ENCODE results near the gene PTP4A1.

Gene PTP4A1

DNA sequence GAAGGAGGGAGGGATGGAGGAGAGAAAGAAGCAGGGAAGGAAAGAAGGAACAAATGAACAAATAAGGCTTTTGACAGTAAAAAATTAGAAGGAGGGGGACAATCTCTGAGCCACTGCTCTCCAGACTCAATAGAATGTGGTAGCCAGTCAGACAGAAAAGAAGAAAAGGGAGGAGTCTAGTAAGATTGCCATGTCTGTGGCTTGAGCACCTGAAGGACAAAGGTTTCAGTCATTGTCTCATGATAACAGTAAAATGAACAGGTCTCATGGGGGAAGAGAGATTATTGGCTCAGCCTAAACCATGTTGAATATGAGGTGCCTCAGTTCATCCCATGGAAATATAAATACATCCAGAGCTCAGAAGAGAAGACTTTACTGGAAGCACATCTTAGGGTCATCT lies 14.0 kb upstream of the PTP4A1 start:
- DNase-seq: no peak

DNA sequence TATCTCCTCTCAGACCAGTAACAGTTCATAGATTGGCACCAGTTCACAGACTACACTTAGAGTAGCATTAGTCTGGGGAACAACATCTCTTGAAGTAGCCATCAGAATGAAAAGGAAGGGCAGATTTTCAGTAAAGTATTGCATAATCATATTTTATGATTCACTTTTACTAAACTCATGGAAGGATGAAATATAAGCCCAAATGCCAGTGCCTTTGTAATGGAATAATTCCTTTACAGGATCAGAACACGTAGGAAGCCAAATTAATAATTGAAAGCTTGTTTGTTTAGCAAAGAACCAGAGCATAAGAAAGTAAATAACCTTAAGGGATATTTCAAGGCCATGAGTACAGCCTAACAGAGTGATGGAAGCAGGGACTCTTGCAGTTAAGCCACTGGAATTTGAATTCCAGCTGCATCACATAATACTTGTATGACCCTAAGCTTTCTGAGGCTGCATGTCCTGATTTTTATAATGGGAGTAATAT lies 11.4 kb upstream of the PTP4A1 start:
- no peak for DNase-seq

DNA sequence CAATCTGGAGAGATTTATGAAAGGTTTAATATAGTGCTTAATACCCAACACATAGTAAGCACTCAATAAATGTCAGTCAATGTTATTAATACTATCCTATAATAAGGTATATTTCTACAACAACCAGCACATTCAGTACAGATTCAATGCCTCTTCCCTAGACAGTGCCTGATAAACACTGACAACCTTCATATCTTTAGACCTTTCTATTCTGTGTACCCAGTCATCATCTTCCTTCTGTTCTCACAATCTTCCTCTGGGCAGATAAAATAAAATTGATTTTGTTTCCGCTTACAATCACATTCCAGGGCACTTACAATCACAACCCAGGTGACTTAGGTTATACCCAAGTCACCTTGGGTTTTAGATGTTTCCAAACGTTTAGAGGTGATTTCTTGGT lies 11.0 kb upstream of the PTP4A1 start:
- DNase-seq: no peak

GRCh38 chr6:63563235-63563634 lies 9.0 kb upstream of the PTP4A1 start:
- no peak for DNase-seq

GRCh38 chr6:63565058-63565726 lies 7.1 kb upstream of the PTP4A1 start:
- DNase-seq: no peak

DNA sequence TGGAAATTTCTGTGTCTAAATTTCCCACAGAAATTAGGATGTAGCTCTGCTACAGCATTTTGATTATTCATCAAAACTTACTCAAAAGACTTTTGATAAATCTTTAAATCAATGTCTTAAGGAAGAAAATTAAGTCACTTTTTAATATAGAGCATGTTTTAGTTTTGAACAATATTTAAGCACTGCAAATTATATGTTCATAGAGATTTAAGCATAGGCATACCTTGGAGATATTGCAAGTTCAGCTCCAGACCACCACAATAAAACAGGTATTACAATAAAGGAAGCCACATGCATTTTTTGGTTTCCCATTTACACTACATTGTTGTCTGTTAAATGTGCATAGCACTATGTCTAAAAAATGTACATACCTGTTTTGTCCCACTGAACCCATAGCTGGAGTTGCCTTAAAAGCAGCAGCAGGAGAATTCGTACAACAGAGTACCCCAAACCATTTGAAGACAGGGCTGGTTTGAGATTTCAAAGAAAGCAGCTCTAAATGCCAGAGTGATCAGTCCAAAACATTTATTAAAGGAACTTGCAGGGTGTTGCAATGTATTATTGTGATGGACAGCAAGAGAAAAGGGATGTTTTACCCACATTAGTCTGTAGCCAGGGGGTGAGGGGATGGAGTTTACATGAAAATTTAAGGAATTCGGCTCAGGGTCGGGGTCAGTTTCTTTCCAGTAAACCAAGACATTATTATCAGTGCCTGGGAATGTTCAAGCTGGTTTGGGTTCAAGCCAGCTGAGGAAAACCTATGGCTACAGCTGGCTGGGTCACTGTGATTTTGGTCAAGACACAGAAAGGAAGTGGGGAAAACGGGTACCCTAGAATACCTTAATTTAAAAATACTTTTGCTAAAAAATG lies 6.3 kb upstream of the PTP4A1 start:
- no peak for DNase-seq

- no peak for DNase-seq
Observed at GRCh38 chr6:63567966-63568365, 4.3 kb upstream of the PTP4A1 start.

- DNase-seq: no peak
Observed at GRCh38 chr6:63571361-63572043, 778 bp upstream of the PTP4A1 start.

GRCh38 chr6:63572747-63573075 lies 431 bp downstream of the PTP4A1 start:
- DNase-seq: no peak

DNA sequence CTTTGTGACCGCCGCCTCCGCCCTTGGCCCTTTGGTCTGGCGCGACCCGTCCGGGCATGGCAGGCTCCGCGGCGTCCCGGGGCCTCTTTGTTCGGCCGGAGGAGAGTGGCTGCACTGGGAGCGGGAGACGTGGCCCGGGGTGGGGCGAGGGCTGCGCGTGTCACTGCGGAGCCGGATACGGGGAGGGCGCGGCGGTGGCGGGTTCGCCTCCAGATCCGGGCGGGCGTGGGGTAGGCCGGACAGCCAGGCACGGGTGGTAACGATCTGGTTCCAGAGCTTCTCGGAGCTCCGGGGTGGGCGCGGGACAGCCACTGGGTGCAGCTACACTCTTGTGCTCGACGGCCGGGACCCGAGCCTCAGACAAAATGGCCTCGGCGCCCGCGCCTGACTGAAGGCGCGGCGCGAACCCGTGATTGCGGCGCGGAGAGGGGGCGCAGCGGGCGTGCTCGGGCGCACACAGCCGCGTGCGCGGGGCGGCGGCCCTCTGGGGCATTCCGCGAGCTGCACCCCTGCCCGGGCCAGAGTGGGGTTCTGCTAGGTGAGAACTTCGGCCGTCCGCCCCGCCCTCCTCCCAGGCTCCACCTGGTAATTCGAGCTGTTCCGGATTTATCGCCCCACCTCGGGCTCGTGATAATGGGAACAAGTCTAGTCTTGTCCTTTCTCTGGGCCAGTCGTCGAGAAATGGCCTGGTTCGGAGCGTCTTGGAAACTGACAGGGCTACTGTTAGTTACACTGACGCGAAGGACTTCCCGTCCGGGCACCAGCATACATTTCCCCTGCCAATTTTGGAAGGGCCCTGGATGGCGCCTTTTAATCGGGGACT lies 1.0 kb downstream of the PTP4A1 start:
- DNase-seq: peak; percentile 56

GRCh38 chr6:63573899-63574553 lies 1.7 kb downstream of the PTP4A1 start:
- DNase-seq: no peak

- DNase-seq: no peak
Observed at GRCh38 chr6:63574554-63574900, 2.2 kb downstream of the PTP4A1 start.

- DNase-seq: no peak
Observed at GRCh38 chr6:63576147-63576772, 4.0 kb downstream of the PTP4A1 start.

DNA sequence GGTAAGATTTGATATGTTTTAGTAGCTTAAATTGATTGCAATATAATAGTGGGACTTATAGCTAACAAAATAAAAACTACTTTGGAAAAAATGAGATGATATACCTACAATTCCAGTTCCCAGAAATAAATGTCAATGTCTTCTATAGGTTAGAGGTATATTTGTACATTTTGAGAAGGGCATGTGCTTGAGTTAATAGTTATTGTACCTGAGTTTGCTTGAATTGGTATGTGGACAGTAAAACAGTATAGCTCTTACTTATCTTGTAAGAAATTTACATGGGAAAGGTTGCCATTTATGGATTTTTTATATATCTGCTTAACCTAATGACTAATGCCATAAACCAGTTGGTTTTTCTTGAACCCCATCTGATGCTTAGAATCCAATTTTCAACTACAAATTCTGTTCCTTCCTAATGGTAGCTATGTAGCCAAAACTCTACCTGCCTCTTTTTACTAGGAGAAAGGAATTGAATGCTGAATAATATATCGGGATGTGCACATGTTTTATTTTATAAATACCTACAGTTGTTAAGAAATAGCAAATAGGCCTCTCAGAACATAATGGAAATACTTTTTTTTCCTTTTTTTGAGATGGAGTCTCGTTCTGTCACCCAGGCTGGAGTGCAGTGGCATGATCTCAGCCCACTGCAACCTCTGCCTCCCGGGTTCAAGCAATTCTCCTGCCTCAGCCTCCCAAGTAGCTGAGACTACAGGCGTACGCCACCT lies 4.9 kb downstream of the PTP4A1 start:
- no peak for DNase-seq

- DNase-seq: no peak
Observed at GRCh38 chr6:63578757-63579156, 6.5 kb downstream of the PTP4A1 start.

- DNase-seq: no peak
Observed at GRCh38 chr6:63579937-63580703, 7.8 kb downstream of the PTP4A1 start.

DNA sequence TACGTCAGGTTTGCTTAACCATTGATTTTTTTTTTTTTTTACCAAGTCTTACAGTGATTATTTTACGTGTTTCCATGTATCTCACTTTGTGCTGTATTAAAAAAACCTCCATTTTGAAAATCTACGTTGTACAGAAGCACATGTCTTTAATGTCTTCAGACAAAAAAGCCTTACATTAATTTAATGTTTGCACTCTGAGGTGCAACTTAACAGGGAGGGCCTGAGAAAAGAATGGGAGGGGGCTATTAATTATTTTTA lies 8.4 kb downstream of the PTP4A1 start:
- no peak for DNase-seq

- DNase-seq: no peak
Observed at GRCh38 chr6:63581355-63582013, 9.2 kb downstream of the PTP4A1 start.

DNA sequence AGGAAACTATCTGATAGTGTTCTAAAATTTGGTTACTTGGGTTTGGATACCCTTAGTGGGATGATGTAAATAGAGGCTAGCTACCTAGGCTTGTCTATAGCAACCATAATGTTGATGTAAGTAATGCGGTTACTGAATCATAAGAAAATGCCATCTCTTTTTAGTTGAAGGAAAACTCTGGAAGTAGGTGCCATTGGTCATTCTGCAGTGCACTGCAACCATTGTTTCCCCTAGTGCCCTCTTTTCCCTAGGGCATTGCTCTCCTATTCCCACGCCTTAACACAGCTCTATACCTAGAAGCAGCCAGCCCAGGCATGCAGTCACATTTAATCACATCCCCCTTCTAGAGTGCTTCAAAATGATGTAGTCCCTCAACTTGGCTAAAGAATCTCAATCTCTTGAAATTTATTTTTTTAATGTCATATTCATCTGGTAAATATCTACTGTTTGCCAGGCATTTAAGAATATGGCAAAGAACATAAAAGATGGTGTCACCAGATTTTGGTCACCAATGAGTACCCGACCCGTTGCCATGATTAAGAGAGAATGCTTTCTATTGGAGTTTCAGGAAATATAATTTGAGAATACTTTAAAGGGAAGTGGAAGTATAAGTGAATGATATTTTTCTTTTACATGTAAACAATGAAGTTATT lies 10.4 kb downstream of the PTP4A1 start:
- DNase-seq: no peak

DNA sequence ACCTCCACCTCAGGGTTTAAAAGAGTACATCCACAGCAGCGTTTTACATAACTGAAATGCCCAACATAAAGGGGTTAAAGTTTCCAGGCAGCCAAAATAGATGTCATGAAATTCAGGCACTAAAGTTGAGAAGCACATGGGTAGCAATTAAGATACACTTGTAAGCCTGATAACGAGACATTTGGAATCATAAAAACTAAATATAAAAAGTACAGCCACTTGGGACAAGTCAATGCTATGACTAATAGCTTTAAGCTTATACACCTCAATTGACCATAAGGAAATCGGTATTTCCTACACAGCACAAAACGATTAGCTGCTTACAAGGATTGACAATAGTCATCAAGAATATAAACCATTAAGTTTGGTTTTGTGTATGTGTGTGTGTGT lies 11.8 kb downstream of the PTP4A1 start:
- no peak for DNase-seq
